Stimulated activated CD8-positive, alpha-beta memory T cell treated with anti-CD3 and anti-CD28 coated beads, Interleukin-7, amount 100 ng/mL, for 1 hour (primary cell): ENCODE measurements around the gene NT5DC1.

Experiments
- DNase-seq, 2 donors: peaks; one replicate each; pipeline ENCODE4 v3.0.0-alpha.2; 2020; ENCODE audit warnings: low read depth in 2 of 2

Gene NT5DC1

GRCh38 chr6:116136933-116137340 is 36.3 kb downstream of the NT5DC1 start:
- no peak for DNase-seq

GRCh38 chr6:116139917-116140316 is 39.3 kb downstream of the NT5DC1 start:
- no peak for DNase-seq

DNA sequence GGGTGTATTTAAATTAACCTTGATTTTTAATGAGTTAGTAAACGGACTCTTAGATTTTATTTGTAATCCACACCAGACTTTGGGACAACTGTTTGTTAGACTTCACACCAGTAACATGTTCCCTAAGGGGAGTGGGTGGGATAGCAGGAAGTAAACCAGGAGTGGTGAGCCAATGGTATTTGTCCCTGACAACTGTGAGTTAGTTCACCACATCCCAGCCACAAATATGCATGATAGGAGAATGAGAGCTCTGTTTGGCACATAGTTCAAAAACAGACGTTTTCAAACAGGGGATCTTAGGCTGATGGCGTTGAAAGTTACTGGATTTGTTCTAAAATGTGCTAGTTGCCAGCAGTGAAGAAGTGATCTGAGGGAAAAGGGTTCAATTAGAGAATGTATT is 44.0 kb downstream of the NT5DC1 start:
- DNase-seq, result no peak

GRCh38 chr6:116145803-116146675 is 45.4 kb downstream of the NT5DC1 start:
- no peak for DNase-seq

GRCh38 chr6:116152620-116153019 is 52.0 kb downstream of the NT5DC1 start:
- no peak for DNase-seq

DNA sequence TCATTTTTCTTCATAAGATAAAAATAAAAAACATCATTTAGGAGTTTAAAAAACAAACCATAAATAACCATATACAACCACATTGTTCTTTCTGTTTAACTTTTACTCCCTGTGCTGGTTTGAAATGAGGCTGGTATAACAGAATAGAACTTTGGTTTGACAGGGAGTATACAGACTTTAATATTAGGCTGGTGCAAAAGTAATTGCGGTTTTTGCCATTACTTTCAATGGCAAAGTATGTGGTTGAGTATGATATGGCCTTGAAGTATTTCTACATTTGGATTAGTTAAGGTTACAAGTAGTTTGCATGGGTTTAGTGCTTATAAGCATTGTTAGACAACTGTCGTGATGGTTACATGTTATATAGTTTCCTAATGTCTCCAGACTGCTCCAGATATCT is 54.2 kb downstream of the NT5DC1 start:
- no peak for DNase-seq

DNA sequence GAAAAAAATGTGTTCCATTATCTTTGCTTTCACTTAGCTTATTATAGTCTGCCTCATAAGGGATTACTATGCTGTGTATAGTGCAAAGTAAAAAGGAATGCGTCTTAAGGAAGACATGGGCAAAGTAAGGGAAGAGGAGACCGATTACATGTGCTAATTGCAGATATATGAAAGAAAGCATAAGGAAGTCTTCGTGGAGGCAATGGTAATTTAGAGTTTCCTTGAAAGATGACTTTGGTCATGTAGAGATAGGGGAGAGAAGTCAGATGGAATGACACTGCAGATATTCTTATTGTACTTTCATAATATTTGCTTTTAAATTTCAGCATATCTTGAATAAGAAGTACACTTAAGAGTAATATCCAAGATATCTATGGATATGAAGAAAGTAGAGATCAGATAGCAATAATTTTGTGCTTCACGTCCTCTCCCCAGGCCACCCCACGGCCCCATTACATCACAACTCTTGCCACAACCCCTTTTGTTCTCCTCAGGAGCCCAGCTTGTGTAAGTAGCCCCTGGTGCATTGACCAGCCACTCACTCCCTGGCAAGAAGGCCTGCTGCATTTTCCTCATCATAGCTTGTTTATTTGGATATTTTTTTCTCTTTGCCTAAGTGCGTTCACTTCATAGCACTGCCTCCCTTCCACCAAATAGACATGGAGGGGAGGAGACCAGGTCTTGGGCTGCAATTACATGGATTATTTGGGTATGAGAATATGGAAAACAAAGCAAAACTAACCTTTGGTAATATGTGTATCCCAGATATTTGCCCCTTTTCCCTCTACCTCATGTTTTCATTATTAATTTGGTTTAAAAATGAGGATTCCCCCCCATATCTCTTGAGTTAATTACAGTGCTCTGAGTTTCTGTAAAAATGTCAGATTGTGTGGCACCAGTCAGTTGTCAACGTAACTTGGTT is 56.0 kb downstream of the NT5DC1 start:
- no peak for DNase-seq

DNA sequence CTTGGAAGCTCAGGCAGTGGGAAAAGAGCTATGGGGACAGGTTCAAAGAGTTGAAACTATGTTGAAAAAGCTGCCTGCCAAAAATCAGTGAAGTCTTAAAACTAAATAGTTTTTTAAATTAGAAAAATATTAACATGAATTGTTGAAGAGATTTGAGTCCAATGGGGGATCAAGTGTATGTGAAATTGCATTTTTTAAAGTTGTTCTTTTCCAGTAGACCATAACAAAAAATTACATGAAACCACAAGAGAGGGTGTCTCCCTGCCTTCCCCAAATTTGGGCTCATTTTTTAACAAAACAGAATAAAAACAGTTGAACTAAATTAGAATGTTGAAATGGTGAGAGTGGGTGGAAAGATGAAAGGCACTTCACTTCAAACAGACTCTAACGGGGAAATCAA is 56.7 kb downstream of the NT5DC1 start:
- no peak for DNase-seq

DNA sequence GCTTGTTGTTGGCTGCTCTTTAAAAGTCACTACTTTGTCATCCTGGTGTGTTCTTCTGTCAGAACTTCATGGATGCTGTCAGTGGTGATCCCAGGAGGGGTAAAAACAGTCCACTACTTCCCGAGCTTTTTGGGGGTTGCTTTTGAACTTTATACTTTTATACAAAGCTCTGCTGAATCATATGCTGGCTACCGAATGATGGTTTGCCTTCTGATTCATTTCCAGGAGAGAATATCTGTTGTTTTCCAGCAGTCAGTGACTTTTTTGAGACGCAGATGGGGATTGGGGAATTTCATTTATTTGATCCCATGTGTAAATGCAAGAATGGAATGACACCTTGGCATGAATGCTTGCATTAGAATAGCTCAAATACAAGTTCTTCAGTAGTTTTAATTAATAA is 58.0 kb downstream of the NT5DC1 start:
- no peak for DNase-seq

GRCh38 chr6:116159782-116160524 is 59.3 kb downstream of the NT5DC1 start:
- DNase-seq, result no peak

- no peak for DNase-seq
Measured at GRCh38 chr6:116165596-116165995, 64.9 kb downstream of the NT5DC1 start.

GRCh38 chr6:116166369-116166768 is 65.7 kb downstream of the NT5DC1 start:
- no peak for DNase-seq

GRCh38 chr6:116168148-116168547 is 67.5 kb downstream of the NT5DC1 start:
- DNase-seq, result no peak

- no peak for DNase-seq
Measured at GRCh38 chr6:116169880-116170279, 69.2 kb downstream of the NT5DC1 start.

- DNase-seq, result no peak
Measured at GRCh38 chr6:116170358-116171057, 69.9 kb downstream of the NT5DC1 start.

DNA sequence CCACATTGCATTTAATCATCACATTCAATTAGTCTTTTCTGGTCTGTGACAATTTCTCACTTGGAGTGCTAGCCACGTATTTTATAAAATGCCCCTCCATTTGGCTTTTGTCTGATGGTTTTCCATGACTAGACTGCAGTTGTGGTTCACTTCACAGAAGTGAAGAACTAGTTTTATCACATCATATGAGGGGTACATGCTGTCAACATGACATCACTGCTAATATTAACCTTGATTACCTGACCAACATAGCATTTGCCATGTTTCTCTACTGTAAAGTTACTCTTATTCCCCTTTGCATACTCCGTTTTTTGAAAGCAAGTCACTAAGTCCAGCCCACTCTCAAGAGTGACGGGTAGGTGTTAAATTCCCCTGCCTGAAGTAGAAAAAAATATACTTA is 73.3 kb downstream of the NT5DC1 start:
- no peak for DNase-seq

- no peak for DNase-seq
Measured at GRCh38 chr6:116175344-116175743, 74.7 kb downstream of the NT5DC1 start.

DNA sequence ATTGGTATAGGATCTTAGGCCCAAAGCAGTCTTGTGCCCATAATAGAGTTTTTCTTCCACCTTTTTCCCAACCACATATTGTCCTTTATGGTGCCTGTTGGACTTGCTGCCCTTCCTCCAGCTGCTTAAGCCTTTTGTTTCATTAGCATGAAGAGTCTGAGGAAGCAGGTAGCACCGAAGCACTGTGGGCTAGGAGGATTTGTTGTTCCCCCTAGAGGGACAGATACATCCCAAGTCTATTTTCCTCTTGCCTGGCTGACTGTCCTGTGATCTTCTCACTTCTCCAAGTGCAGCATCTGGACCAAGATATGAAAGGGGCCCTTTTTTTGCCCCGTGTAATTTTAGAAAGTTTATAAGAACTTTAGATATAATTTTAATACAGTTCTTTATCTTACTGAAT is 75.9 kb downstream of the NT5DC1 start:
- DNase-seq, result no peak

DNA sequence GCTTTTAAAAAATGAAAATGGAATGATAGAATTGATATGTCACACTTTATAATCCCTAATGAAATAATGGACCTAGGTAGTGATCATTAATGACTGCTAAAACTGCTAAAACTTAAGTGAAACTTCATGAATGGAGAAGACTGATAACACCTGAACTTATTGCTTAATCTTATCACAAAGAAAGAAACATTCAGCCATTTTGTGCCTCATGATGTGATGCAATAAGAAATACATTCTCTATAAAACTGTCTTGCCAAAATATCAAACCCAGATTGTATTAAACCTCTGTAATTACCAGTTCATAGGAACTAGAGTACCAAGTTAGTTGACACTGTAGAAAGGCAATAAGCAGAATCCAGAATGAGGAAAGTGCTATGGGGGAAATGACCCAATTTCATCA is 79.7 kb downstream of the NT5DC1 start:
- DNase-seq, result no peak

DNA sequence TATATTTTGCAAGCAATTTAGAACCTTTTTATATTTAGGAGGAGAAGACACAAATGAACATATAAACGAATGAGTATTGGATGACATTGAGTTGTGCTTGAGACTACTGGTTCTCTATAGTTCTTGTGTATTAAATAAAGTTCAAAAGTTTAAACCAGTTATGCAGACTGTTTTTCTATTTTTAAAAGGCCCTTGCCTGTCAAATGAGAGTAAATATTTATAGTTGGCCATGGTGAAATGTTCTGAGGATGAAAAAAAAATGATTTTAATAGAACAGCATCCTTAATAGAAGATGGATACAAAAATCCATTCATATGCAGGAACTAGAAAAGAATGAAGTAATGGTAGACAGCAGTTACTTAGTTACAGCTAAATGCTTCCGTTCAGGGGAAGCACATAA is 88.8 kb downstream of the NT5DC1 start:
- DNase-seq, result no peak

GRCh38 chr6:116190550-116190949 is 89.9 kb downstream of the NT5DC1 start:
- no peak for DNase-seq
